MG63 (cell line): ENCODE results near the gene ADGRA1. TPM values are rescaled to one million over a fixed set of nuclear protein-coding genes. Genes with fewer than 3 reads are reported as not detected.
A peak's percentile ranks its signal among the peaks of the same experiment; 100 is the strongest.

Source experiments
- DNase-seq: peaks from one replicate; pipeline ENCODE4 v3.0.0-alpha.2; 2020
- H3K27me3 ChIP-seq: fragments of 250-450 bp; sonication (Bioruptor Pico); 2 replicates; pipeline ENCODE4 v1.5.1; 2020; ENCODE audit warnings: mild to moderate bottlenecking, moderate library complexity
- H3K36me3 ChIP-seq: fragments of 250-450 bp; sonication (Bioruptor Pico); 2 replicates; pipeline ENCODE4 v1.5.1; 2020; ENCODE audit warnings: mild to moderate bottlenecking, moderate library complexity
- H3K4me3 ChIP-seq: fragments of 250-450 bp; sonication (Bioruptor Pico); 2 replicates; pipeline ENCODE4 v1.5.1; 2020; ENCODE audit warnings: mild to moderate bottlenecking, moderate library complexity
- H3K9me3 ChIP-seq: fragments of 250-450 bp; sonication (Bioruptor Pico); 2 replicates; pipeline ENCODE4 v1.5.1; 2020; ENCODE audit warnings: mild to moderate bottlenecking, moderate library complexity
- total RNA-seq: library from RNA; depleted of rRNA; stranded (reverse); fragments of >200 nt; shearing (Covaris generic); gene quantifications from 2 replicates; pipeline ENCODE4 v1.2.3, GENCODE V29; 2014; ENCODE audit warnings: low replicate concordance

ADGRA1 gene
- total RNA-seq, 1 experiment from 2014 or later, result not detected

GRCh38 chr10:133125901-133126300 is 38.2 kb downstream of the ADGRA1 start:
- peaks cover 5% of the 10 kb centered on the region; the same call in 1 of the 2 replicates for H3K27me3 ChIP-seq
- no peak for DNase-seq
- no peak overlapping the region for H3K4me3 ChIP-seq
- H3K9me3 ChIP-seq, result no peaks in the 10 kb centered on the region
- H3K36me3 ChIP-seq, result no peaks in the 10 kb centered on the region

DNA sequence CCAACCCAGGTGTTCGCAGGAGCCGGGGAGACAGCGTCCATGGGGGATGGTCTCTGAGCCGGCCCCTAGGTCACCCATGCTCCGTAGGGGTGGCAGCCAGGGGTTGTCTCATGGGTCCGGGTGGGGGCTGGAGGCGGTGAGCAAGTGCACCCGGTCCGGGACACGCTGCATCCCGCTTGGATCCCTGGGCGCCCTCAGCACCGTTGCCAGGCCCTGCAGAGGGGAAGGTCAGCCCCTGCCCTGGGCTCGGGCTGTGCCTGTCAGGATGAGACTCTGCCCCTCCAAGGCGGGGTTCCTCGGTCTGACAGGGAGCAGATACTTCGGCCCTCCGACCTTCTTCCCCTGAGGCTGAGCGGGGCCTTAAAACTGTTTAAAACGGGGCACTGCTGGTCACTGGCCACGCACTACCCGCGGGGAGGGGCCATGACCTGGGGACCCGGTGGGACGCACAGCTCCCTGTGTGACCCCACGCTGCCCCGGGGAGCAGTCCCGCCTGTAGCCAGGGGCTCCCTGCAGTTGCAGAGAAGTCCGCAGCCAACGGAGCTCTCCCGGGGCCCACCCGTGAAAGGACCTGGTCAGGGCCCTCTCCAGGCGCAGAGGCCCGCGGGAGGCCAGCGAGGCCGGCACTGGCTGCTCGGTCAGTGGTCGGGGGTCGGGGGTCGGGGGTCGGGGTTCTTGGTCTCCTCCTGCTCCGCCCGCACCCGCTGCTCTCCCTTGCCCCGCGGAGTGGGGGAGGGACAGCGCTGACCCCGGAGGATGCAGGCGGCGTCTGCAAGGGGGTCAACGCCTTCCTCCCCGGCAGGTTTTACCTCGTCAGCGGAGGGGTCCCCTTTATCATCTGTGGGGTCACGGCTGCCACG is 38.9 kb downstream of the ADGRA1 start:
- no peak overlapping the region for H3K4me3 ChIP-seq
- H3K36me3 ChIP-seq, result no peaks in the 10 kb centered on the region
- peaks cover 5% of the 10 kb centered on the region; the same call in 1 of the 2 replicates for H3K27me3 ChIP-seq
- H3K9me3 ChIP-seq, result no peaks in the 10 kb centered on the region
- DNase-seq, result no peak

DNA sequence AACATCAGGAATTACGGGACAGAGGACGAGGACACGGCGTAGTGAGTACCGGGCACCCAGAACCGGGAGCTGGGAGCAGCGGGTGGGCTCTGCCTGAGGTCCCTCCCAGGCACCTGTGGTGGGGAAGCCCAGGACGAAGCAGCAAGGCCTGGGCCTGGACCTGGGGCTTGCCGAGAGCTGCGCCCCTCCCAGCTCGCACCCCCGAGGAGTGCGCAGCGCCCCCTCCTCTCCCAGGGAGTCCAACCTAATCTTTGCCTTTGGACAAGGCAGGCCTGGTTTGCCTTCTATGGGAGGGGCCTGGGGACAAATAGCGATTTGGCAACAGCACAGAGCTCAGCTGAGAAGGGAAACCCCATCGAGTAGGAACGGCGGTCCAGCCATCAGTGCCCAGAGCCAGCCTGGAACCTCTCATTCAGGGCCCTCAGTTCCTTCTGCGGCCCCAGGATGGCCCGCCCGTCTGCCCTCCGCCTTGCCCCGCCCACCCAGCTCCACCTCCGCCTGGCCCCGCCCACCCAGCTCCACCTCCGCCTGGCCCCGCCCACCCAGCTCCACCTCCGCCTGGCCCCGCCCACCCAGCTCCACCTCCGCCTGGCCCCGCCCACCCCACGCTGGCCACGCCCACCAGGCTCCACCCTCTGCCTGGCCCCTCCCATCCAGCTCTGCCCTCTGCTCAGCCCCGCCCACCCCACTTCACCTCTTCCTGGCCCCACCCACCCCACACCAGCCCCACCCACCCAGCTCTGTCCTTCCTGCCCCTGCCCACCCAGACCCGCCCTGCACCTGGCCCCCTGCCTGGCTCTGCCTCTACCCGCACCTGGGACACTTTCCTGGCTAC is 39.8 kb downstream of the ADGRA1 start:
- no peaks in the 10 kb centered on the region for H3K36me3 ChIP-seq

GRCh38 chr10:133128126-133129070 is 40.7 kb downstream of the ADGRA1 start:
- Histone ChIP-seq H3K36me3 (no peaks in the 10 kb centered on the region), H3K4me3 (no peak overlapping the region), H3K27me3 (peaks cover 5% of the 10 kb centered on the region; the same call in 1 of the 2 replicates), H3K9me3 (no peaks in the 10 kb centered on the region)
- DNase-seq, result no peak

More for the DNA sequence above, 39.8 kb downstream of the ADGRA1 start:
- H3K27me3 ChIP-seq, result peaks cover 5% of the 10 kb centered on the region; the same call in 1 of the 2 replicates
- peak; percentile 34 for DNase-seq
- no peaks in the 10 kb centered on the region for H3K9me3 ChIP-seq
- no peak overlapping the region for H3K4me3 ChIP-seq

DNA sequence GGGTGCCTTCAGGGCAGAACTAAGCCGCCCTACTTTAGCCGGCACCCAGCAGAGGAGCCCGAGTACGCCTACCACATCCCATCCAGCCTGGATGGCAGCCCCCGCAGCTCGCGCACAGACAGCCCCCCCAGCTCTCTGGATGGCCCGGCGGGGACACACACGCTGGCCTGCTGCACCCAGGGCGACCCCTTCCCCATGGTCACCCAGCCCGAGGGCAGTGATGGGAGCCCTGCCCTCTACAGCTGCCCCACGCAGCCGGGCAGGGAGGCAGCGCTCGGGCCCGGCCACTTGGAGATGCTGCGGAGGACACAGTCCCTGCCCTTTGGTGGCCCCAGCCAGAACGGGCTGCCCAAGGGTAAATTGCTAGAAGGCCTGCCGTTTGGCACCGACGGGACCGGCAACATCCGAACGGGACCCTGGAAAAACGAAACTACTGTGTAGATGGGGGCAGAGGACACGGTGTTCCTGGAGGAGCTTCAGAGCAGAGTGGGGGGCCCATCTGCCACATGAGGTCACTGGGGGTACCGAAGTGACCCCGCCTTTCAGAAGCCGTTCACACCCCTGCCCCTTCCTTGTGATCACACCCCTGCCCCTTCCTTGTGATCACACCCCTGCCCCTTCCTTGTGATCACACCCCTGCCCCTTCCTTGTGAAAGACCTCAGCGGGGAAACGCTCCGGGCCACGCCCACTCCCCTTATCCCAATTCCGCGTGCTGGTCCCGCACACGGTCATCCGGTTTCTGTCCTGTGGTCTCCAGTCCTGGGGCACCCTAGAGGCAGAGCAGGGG is 41.5 kb downstream of the ADGRA1 start:
- Histone ChIP-seq H3K4me3 (no peak overlapping the region), H3K36me3 (no peaks in the 10 kb centered on the region), H3K27me3 (peaks cover 3% of the 10 kb centered on the region; the same call in 1 of the 2 replicates), H3K9me3 (no peaks in the 10 kb centered on the region)
- no peak for DNase-seq

GRCh38 chr10:133129859-133130495 is 42.3 kb downstream of the ADGRA1 start:
- Histone ChIP-seq H3K4me3 (no peak overlapping the region), H3K36me3 (no peaks in the 10 kb centered on the region), H3K27me3 (peaks cover 3% of the 10 kb centered on the region; the same call in 1 of the 2 replicates), H3K9me3 (no peaks in the 10 kb centered on the region)
- no peak for DNase-seq

DNA sequence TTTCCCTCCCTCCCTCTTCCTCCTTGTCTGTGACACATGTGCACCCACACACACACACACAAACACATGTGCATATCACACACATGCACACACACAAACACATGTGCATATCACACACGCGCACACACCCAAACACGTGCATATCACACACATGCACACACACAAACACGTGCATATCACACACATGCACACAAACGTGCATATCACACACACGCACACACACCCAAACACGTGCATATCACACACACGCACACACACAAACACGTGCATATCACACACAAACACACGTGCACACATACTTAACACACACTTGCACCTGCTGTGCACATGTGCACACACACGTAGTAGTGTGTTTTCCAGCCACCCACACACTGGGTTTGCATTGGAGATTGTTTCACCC is 42.9 kb downstream of the ADGRA1 start:
- H3K36me3 ChIP-seq, result no peaks in the 10 kb centered on the region
- H3K9me3 ChIP-seq, result no peaks in the 10 kb centered on the region
- no peak for DNase-seq
- H3K27me3 ChIP-seq, result peaks cover 3% of the 10 kb centered on the region; the same call in 1 of the 2 replicates
- H3K4me3 ChIP-seq, result no peak overlapping the region

DNA sequence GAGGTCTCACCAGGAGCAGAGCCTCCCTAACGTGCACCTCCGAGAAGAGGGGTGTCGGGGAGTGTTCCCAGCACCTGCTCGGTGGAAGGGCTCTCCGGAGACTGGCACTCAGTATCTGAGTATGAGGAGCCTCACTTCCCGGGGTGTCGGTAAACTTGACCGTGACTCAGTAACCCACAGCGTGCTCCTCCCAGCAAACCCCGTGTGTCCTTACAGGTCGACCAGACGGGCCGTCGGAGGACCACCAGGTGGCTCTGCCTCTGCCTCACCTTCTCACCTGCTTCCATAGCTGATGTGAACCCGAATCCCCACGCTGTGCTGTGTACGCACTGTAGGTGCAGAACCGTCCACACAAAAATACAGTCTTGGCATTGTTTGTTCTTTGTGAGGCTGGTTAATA is 43.3 kb downstream of the ADGRA1 start:
- DNase-seq, result no peak
- no peak overlapping the region for H3K4me3 ChIP-seq
- H3K27me3 ChIP-seq, result peaks cover 3% of the 10 kb centered on the region; the same call in 1 of the 2 replicates

GRCh38 chr10:133131734-133132472 is 44.2 kb downstream of the ADGRA1 start:
- Histone ChIP-seq H3K36me3 (no peaks in the 10 kb centered on the region), H3K27me3 (peaks cover 3% of the 10 kb centered on the region; the same call in 1 of the 2 replicates), H3K4me3 (no peak overlapping the region), H3K9me3 (no peaks in the 10 kb centered on the region)
- DNase-seq, result no peak

More for the DNA sequence above, 43.3 kb downstream of the ADGRA1 start:
- no peaks in the 10 kb centered on the region for H3K9me3 ChIP-seq
- H3K36me3 ChIP-seq, result no peaks in the 10 kb centered on the region

- Histone ChIP-seq H3K4me3 (no peak overlapping the region), H3K27me3 (peaks cover 3% of the 10 kb centered on the region; the same call in 1 of the 2 replicates), H3K9me3 (no peaks in the 10 kb centered on the region), H3K36me3 (no peaks in the 10 kb centered on the region)
- no peak for DNase-seq
Observed at GRCh38 chr10:133132473-133133291, 45.0 kb downstream of the ADGRA1 start.

DNA sequence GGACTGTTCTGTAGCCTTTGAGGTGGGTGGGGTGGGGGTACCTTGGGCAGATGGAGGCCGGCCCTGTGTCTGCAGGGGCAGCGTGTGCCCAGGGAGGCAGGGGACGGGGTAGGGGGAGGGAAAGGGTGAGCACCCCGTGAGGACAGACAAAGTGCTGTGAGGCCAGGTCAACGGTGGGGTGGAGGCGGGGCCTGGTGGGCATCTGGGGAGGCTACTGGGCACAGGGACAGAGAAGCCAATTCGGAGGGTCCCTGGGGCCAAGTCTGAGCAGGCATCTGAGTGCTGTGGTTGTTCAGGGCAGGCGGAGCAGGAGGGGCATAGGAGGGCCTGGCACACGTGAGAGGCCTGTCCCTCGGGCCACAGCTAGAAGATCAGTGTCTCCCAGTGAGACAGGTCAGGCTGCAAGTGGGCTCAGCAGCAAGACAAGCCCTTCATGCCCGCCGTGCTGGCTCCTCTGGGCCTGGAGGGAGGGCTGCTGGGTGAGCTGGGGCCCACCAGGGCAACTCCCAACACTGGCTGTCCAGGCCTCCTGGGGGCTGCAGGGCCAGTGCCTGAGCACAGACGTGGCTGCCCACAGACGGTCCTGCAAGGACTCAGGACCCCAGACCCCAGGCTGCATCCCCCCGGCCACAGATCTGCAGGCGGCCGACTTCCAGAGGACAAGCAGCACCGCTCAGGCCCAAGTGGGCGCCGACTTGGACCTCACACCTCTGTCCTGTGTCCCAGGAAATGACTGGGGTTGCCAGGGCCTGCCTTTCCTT is 45.9 kb downstream of the ADGRA1 start:
- H3K9me3 ChIP-seq, result no peaks in the 10 kb centered on the region
- H3K27me3 ChIP-seq, result peaks cover 3% of the 10 kb centered on the region; the same call in 1 of the 2 replicates
- H3K36me3 ChIP-seq, result no peaks in the 10 kb centered on the region
- no peak for DNase-seq
- H3K4me3 ChIP-seq, result no peak overlapping the region

- Histone ChIP-seq H3K9me3 (no peaks in the 10 kb centered on the region), H3K4me3 (no peak overlapping the region), H3K36me3 (no peaks in the 10 kb centered on the region), H3K27me3 (no peaks in the 10 kb centered on the region)
- no peak for DNase-seq
Observed at GRCh38 chr10:133134411-133135115, 46.8 kb downstream of the ADGRA1 start.

DNA sequence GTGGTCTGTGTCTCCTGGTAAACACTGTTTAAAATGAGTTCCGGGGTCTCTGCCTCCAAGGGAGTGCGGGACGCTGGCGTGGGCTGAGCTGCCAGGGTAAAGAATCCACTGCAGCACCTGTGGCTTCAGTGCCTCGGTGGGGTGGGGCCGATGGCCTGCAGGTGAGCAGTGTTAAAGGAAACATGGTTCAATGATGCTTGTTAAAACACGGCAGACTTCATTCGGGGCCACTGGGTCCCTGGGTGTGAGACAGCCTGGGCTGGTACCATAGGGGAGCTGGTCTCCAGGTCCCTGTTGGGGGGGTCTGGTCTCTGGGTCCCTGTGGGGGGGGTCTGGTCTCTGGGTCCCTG is 47.4 kb downstream of the ADGRA1 start:
- DNase-seq, result no peak
- no peaks in the 10 kb centered on the region for H3K27me3 ChIP-seq
- H3K36me3 ChIP-seq, result no peaks in the 10 kb centered on the region
- H3K9me3 ChIP-seq, result no peaks in the 10 kb centered on the region
- no peak overlapping the region for H3K4me3 ChIP-seq
